A673 (cell line): ENCODE results near the gene GARNL3. TPM values are rescaled to one million over a fixed set of nuclear protein-coding genes. Genes with fewer than 3 reads are reported as not detected.

Source experiments
- BruUV-seq: library from RNA; stranded (reverse); fragments of 400-500 nt; replicated peaks from 2 replicates; lab custom pipeline; 2021; lab: Mats Ljungman, UMichigan
- CTCF ChIA-PET: fragments of 300-600 bp; sonication (Branson Sonifier 250); formaldehyde crosslinking; loops from one replicate; lab custom pipeline; 2022; ENCODE audit warnings: antibody characterized with exemption; lab: Charles Lee
- POLR2A ChIA-PET: fragments of 300-600 bp; sonication (Branson Sonifier 250); formaldehyde crosslinking; loops from one replicate; lab custom pipeline; 2022; ENCODE audit warnings: antibody characterized with exemption; ENCODE audit not compliant: low non-redundant PET; lab: Charles Lee
- DNase-seq: peaks from one replicate; pipeline ENCODE4 v3.0.0-alpha.2; 2015; ENCODE audit warnings: low spot score
- H3K27ac ChIP-seq: fragments of 200-600 bp; sonication (generic); 2 replicates; pipeline ENCODE4 v1.5.1; 2016; ENCODE audit warnings: mixed run types, low read depth, mild to moderate bottlenecking, mixed read lengths, antibody characterized with exemption, low read length; ENCODE audit not compliant: poor library complexity, severe bottlenecking
- H3K27me3 ChIP-seq: fragments of 200-600 bp; sonication (generic); replicated peaks from 2 replicates; pipeline ENCODE4 v1.6.1; 2017; ENCODE audit warnings: mixed run types, low read depth, mild to moderate bottlenecking, mixed read lengths, antibody characterized with exemption, low read length; ENCODE audit not compliant: insufficient read depth, poor library complexity
- H3K36me3 ChIP-seq: fragments of 200-600 bp; sonication (generic); 2 replicates; pipeline ENCODE4 v1.6.1; 2016; ENCODE audit warnings: mixed run types, mild to moderate bottlenecking, mixed read lengths, antibody characterized with exemption, low read length; ENCODE audit not compliant: insufficient read depth, poor library complexity, severe bottlenecking
- H3K4me1 ChIP-seq: fragments of 200-600 bp; sonication (generic); 2 replicates; pipeline ENCODE4 v1.6.1; 2017; ENCODE audit warnings: mixed run types, mild to moderate bottlenecking, mixed read lengths, antibody characterized with exemption, low read length; ENCODE audit not compliant: insufficient read depth, poor library complexity, severe bottlenecking
- H3K4me3 ChIP-seq: fragments of 200-600 bp; sonication (generic); 2 replicates; pipeline ENCODE4 v1.5.1; 2016; ENCODE audit warnings: low read depth, mixed run types, mild to moderate bottlenecking, mixed read lengths, low read length; ENCODE audit not compliant: poor library complexity, severe bottlenecking
- H3K9me3 ChIP-seq: fragments of 200-600 bp; sonication (generic); 2 replicates; pipeline ENCODE4 v1.6.1; 2016; ENCODE audit warnings: mixed run types, low read depth, mild to moderate bottlenecking, mixed read lengths, antibody characterized with exemption, low read length; ENCODE audit not compliant: poor library complexity, severe bottlenecking
- EZH2 ChIP-seq: fragments of 200-600 bp; sonication (generic); IDR thresholded peaks from 2 replicates; pipeline ENCODE4 v1.6.1; 2017; ENCODE audit warnings: borderline replicate concordance, low read depth, mild to moderate bottlenecking, mixed read lengths, antibody characterized with exemption, low read length; ENCODE audit not compliant: poor library complexity, severe bottlenecking
- intact Hi-C: fragments of 100-400 bp; cut with micrococcal nuclease; formaldehyde crosslinking; loops from one replicate; pipeline ENCODE4 v1.10.0; 2022; ENCODE audit not compliant: unreplicated experiment
- total RNA-seq: library from RNA; stranded (reverse); gene quantifications from 2 replicates; pipeline ENCODE4 v1.2.3, GENCODE V29; 2021
- TF ChIP-seq, protein P1 (sequence below): fragments of 300-800, 200-600 bp; sonication (generic); conservative IDR thresholded peaks from 2 replicates; pipeline ENCODE4 v1.5.1; 2017; ENCODE audit warnings: low read depth, mild to moderate bottlenecking, antibody characterized with exemption, low read length, moderate library complexity, mixed read lengths

The GARNL3 gene
- total RNA-seq, 1 experiment from 2014 or later = 7.8 TPM

- Histone ChIP-seq H3K27ac (no peak overlapping the region), H3K27me3 (no peaks in the 10 kb centered on the region)
- POLR2A ChIA-PET = no interaction called here
Observed at GRCh38 chr9:127252410-127253318, 11.9 kb upstream of the GARNL3 start.

GRCh38 chr9:127253446-127253845, 11.1 kb upstream of the GARNL3 start:
- POLR2A ChIA-PET = no interaction called here
- Histone ChIP-seq H3K36me3 (no peaks in the 10 kb centered on the region), H3K27ac (no peak overlapping the region), H3K4me1 (no peaks in the 10 kb centered on the region), H3K27me3 (no peaks in the 10 kb centered on the region), H3K4me3 (no peak overlapping the region), H3K9me3 (no peaks in the 10 kb centered on the region)
- DNase-seq = no peak
- TF ChIP-seq EZH2 = no peak
- intact Hi-C loops = no loop called here
- no TSS peak for BruUV-seq
- CTCF ChIA-PET = no interaction called here

More at GRCh38 chr9:127252410-127253318, 11.9 kb upstream of the GARNL3 start:
- Histone ChIP-seq H3K4me3 (no peak overlapping the region), H3K4me1 (no peaks in the 10 kb centered on the region), H3K36me3 (no peaks in the 10 kb centered on the region), H3K9me3 (no peaks in the 10 kb centered on the region)
- no peak for DNase-seq
- no TSS peak for BruUV-seq
- CTCF ChIA-PET = interaction anchor here (0.6 kb wide), 1 partner anchor 23 kb away, joined by 3 read pairs; no protein-coding TSS in a partner anchor
- intact Hi-C loops = no loop called here
- TF ChIP-seq EZH2 = no peak
- TF ChIP-seq, protein P1, sequence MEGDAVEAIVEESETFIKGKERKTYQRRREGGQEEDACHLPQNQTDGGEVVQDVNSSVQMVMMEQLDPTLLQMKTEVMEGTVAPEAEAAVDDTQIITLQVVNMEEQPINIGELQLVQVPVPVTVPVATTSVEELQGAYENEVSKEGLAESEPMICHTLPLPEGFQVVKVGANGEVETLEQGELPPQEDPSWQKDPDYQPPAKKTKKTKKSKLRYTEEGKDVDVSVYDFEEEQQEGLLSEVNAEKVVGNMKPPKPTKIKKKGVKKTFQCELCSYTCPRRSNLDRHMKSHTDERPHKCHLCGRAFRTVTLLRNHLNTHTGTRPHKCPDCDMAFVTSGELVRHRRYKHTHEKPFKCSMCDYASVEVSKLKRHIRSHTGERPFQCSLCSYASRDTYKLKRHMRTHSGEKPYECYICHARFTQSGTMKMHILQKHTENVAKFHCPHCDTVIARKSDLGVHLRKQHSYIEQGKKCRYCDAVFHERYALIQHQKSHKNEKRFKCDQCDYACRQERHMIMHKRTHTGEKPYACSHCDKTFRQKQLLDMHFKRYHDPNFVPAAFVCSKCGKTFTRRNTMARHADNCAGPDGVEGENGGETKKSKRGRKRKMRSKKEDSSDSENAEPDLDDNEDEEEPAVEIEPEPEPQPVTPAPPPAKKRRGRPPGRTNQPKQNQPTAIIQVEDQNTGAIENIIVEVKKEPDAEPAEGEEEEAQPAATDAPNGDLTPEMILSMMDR = no peak

GRCh38 chr9:127255692-127256091, 8.9 kb upstream of the GARNL3 start:
- Histone ChIP-seq H3K36me3 (no peaks in the 10 kb centered on the region), H3K4me3 (no peak overlapping the region), H3K27me3 (no peaks in the 10 kb centered on the region), H3K4me1 (no peaks in the 10 kb centered on the region), H3K9me3 (no peaks in the 10 kb centered on the region), H3K27ac (no peak overlapping the region)
- TF ChIP-seq EZH2 = no peak
- TF ChIP-seq, protein P1 = no peak
- POLR2A ChIA-PET = no interaction called here
- intact Hi-C loops = no loop called here
- no TSS peak for BruUV-seq
- DNase-seq = no peak
- CTCF ChIA-PET = no interaction called here
